GM19397 (cell line): ENCODE data around the gene TLE3.
"Not testable (repeated sequence)": the region's sequence is repeated elsewhere in the genome, so short reads cannot be mapped to it uniquely, and the experiment has no call there.

Source experiments
- ATAC-seq: cut with Tn5 transposase; IDR thresholded peaks from one replicate; pipeline ENCODE4 v1.9.1; 2021; ENCODE audit warnings: mild to moderate bottlenecking, moderate library complexity; ENCODE audit not compliant: unreplicated experiment

TLE3 gene

DNA sequence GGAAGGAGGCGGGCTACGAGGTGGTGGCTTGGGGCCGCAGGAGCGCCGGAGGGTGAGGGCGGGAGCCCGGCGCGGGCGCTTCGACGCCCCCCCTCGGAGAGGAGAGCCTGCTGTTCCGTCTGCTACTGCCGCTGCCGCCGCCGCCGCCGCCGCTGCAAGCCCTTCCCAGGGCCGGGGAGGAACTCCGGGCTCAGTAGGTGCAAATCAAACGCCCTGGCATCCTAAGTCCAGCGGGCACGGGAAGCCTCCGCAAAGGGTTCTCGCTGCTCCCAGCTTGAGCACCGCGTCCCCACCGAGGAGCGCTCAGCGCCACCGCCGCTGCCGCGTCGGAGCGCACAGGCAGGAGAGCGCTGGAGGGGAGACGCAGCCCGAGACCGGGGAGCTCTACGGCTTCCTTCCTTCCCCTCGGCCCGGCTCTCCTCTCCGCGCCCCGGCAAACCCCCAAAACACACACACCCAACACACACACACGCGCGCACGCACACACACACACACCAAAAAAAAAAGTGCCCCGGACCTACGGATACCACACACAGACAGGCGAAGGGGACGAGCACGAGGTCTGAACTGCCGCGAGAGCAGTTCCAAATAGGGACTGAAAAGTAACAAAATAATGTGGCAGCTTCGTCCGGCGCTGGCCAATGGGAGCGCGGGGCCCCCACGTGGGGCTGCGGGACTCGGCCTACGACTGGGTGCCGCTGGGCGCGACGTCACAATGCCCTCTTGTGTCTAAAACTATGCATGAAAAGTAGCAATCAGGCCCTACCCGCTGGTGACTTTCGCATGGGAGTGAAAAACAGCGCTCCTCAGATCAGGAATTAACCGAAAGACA is at the start of gene TLE3:
Gene TLE3, minus strand, starts transcription at position 597 of the 832 bp plus-strand sequence. CDS start 1,119 bp downstream, outside the sequence.
- ATAC-seq: peak; percentile 50

GRCh38 chr15:70147178-70147760 is 49.6 kb upstream of the TLE3 start:
- no peak for ATAC-seq

- ATAC-seq: no peak
Observed at GRCh38 chr15:70146771-70147170, 49.1 kb upstream of the TLE3 start.

- ATAC-seq: no peak
Observed at GRCh38 chr15:70146162-70146561, 48.4 kb upstream of the TLE3 start.

- ATAC-seq: no peak
Observed at GRCh38 chr15:70145261-70145660, 47.5 kb upstream of the TLE3 start.

- no peak for ATAC-seq
Observed at GRCh38 chr15:70142322-70143191, 44.8 kb upstream of the TLE3 start.

DNA sequence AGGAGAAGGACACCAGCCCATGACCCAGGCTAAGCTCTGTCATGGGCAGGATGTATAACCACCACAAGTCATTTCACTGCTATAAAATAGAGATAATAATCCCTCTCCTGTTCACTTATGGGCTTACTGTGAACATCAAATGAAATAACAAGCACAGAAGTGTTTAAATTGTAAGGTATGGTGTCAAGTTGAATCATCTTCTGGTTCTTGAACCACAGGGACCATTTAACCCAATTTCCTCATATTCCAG is 44.3 kb upstream of the TLE3 start:
- no peak for ATAC-seq

GRCh38 chr15:70141376-70142071 is 43.8 kb upstream of the TLE3 start:
- no peak for ATAC-seq

GRCh38 chr15:70140543-70141375 is 43.0 kb upstream of the TLE3 start:
- ATAC-seq: no peak

GRCh38 chr15:70140025-70140542 is 42.4 kb upstream of the TLE3 start:
- no peak for ATAC-seq

DNA sequence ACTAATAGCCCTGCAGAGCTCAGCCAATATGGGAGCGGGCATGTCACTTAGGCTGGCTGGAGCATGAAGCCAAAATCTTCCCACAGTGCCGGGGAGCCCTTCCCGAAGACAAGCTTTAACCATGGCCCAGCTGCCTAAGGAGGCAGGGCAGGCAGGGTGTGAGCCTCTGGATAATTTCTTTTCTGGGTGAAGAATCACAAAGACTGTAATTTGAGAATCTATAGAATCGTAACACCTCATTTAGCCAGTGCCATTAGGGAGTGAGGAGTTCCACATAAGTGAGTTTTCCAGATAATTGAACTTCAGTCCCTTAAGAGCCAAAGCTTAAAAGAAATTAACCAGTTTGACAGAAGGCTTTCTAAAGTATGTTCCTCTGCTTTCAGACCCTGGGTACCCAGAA is 40.2 kb upstream of the TLE3 start:
- ATAC-seq: no peak

DNA sequence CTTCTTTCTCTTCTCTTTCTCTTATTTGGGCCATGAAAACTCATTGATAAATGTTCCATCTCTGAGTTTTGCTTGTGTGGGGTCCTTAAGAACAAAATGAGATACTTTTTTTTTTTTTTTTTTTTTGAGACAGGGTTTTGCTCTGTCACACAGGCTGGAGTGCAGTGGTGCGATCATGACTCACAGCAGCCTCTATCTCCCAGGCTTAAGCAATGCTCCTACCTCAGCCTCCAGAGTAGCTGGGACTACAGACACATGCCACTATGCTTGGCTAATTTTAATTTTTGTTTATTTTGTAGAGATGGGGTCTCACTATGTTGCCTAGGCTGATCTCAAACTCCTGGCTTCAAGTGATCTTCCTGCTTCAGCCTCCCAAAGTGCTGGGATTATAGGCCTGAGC is 39.3 kb upstream of the TLE3 start:
- ATAC-seq: not testable (repeated sequence)

GRCh38 chr15:70133781-70134421 is 36.2 kb upstream of the TLE3 start:
- no peak for ATAC-seq

DNA sequence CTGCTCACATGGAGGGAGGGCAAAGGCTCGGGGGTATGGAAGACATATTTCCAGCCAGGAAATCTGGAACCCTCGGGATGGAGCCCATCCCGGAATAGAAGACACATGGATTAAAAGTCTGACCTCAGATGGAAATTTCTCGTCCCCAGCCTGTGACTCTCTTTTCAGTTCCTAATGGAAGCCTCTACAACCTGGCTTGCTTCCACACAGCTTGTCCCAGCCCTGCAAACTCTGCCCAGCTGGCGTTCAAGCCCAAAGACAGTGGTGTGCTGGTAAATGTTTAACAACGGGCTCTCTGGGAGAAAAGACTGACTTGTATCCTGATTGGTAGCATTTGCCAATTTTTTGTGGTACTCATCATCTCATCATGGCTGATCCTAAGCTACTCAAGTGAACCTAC is 35.6 kb upstream of the TLE3 start:
- no peak for ATAC-seq

GRCh38 chr15:70132571-70132970 is 34.9 kb upstream of the TLE3 start:
- ATAC-seq: no peak

DNA sequence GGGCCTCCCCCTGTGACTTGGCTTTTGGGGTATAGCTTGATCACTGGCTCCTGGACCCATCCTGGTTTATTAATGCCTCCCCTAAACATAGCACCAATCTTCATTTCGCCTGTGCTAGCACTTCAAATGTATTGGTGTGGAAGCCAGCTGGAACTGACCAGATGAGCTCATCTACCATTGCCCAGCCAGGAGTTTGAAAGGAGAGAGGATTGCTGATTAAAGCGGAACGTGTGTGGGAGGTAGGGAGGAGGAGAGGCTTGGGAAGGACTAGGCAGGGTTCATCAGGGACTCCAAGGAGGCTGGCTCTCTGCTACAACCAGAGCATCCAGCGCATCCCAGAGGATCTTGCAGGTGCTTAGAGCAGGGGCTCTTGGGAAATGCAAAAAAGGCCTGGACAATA is 34.4 kb upstream of the TLE3 start:
- no peak for ATAC-seq

DNA sequence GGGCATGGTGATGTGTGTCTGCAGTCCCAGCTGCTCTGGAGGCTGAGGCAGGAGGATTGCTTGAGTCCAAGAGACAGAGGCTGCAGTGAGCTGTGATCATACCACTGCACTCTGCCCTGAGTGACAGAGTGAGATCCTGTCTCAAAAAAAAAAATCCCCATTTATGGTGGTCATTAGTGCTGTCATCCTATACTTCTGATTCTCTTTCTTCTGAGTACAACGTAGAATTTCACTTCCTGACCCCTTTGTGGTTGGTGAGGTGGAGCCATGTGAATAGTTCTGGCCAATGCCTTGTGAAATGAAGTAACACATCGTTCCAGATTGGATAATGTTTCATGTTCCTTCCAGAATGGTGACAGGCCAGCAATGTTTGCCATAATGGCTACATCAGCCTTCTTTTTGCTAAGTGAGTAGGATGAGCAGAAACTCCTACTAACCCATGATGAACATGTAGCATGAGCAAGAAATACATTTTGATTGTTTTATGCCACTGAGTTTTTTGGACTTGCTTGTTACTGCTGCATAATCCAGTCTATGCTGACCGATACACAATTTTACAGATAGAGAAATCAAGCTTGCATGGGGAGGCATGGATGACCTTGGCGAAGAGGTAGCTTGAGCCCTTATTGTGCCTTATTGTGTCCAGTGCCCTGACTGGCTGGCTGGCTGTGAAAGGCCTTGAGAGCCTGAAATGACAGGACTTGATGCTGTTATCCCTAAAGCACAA is 30.9 kb upstream of the TLE3 start:
- no peak for ATAC-seq

DNA sequence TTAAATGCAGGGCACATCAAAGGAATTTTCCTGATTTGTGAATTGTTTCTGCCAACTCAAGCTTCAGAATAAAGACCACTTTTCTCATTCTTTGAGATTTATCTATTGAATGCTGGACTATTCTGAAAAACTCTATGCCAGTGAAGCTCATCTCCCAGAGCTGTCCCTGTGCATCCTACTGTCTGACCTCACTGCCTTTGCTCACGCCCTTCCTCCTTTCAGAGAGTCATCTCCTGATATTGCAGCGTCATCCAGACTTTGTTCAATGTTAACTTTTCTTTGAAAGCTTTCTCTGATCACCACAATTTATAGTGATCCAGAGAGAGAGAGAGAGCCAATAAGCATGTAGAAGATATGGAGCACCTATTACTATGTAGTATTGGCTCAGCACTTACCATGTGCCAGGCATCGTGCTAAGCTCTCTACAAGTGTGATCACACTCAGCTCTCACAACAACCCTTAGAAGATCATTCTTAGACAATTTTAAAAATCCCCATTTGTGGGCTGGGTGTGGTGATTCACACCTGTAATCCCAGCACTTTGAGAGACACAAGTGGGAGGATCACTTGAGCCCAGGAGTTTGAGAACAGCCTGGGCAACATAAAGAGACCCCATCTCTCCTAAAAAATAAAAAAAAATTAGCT is 30.2 kb upstream of the TLE3 start:
- no peak for ATAC-seq
